HepG2 (cell line): ENCODE measurements around the gene SLC23A3. TPM values are rescaled to one million over a fixed set of nuclear protein-coding genes. Genes with fewer than 3 reads are reported as not detected.

ENCODE experiments used
- CCDC6 ChIP-seq: sonication (generic); formaldehyde crosslinking; IDR thresholded peaks from 2 replicates; pipeline ENCODE4 v1.8.1; 2022; ENCODE audit warnings: mild to moderate bottlenecking, missing genetic modification reagents, moderate library complexity
- DPF2 ChIP-seq: sonication (generic); formaldehyde crosslinking; IDR thresholded peaks from 2 replicates; pipeline ENCODE4 v1.4.0; 2020; ENCODE audit warnings: mild to moderate bottlenecking, low read depth, missing genetic modification reagents, borderline replicate concordance
- EED ChIP-seq: sonication (generic); formaldehyde crosslinking; IDR thresholded peaks from 2 replicates; pipeline ENCODE4 v1.5.0; 2020; ENCODE audit warnings: mild to moderate bottlenecking, missing genetic modification reagents
- ELF4 ChIP-seq: sonication (generic); formaldehyde crosslinking; IDR thresholded peaks from 2 replicates; pipeline ENCODE4 v1.5.0; 2020; ENCODE audit warnings: missing genetic modification reagents, mild to moderate bottlenecking, moderate library complexity, borderline replicate concordance
- FOXC1 ChIP-seq: sonication (generic); formaldehyde crosslinking; IDR thresholded peaks from 2 replicates; pipeline ENCODE4 v1.8.0; 2022; ENCODE audit warnings: mild to moderate bottlenecking, missing genetic modification reagents, borderline replicate concordance
- HIVEP1 ChIP-seq: sonication (generic); formaldehyde crosslinking; IDR thresholded peaks from 2 replicates; pipeline ENCODE4 v1.4.0; 2020; ENCODE audit warnings: mild to moderate bottlenecking, missing genetic modification reagents
- IKZF4 ChIP-seq: sonication (generic); formaldehyde crosslinking; IDR thresholded peaks from 2 replicates; pipeline ENCODE4 v1.5.1; 2020; ENCODE audit warnings: borderline replicate concordance, mild to moderate bottlenecking, low read depth, missing genetic modification reagents; ENCODE audit errors: not compliant biosample characterization
- LCORL ChIP-seq, 2 experiments: fragments of 450-650 bp in 1 of 2; sonication (generic) in 1 of 2; formaldehyde crosslinking in 1 of 2; IDR thresholded peaks; 2 replicates each; pipeline versions ENCODE4 v1.5.0 to v1.6.1; 2017 to 2020; ENCODE audit warnings: antibody characterized with exemption in 1 of 2, missing genetic modification reagents in 1 of 2
- MTF1 ChIP-seq: sonication (generic); formaldehyde crosslinking; IDR thresholded peaks from 2 replicates; pipeline ENCODE4 v1.5.0; 2020; ENCODE audit warnings: missing genetic modification reagents
- NFE2L1 ChIP-seq: sonication (generic); formaldehyde crosslinking; IDR thresholded peaks from 2 replicates; pipeline ENCODE4 v1.4.0; 2020; ENCODE audit warnings: missing genetic modification reagents, mild to moderate bottlenecking, borderline replicate concordance
- PRPF4 ChIP-seq: fragments of 200-400 bp; formaldehyde crosslinking; IDR thresholded peaks from 2 replicates; pipeline ENCODE4 v1.6.1; 2016; ENCODE audit warnings: low read length, low read depth; ENCODE audit not compliant: poor library complexity, severe bottlenecking
- RBAK ChIP-seq: sonication (generic); formaldehyde crosslinking; IDR thresholded peaks from 2 replicates; pipeline ENCODE4 v1.5.1; 2020; ENCODE audit warnings: mild to moderate bottlenecking, missing genetic modification reagents
- RBFOX2 ChIP-seq: fragments of 200-400 bp; formaldehyde crosslinking; IDR thresholded peaks from 2 replicates; pipeline ENCODE4 v1.6.1; 2017; ENCODE audit warnings: low read depth, mild to moderate bottlenecking, low read length
- RBM39 ChIP-seq: fragments of 200-400 bp; formaldehyde crosslinking; IDR thresholded peaks from one replicate; pipeline ENCODE4 v1.6.1; 2018; ENCODE audit warnings: antibody characterized with exemption, mild to moderate bottlenecking, low read depth, low read length; ENCODE audit not compliant: poor library complexity, severe bottlenecking
- SATB2 ChIP-seq: sonication (generic); formaldehyde crosslinking; IDR thresholded peaks from 2 replicates; pipeline ENCODE4 v1.5.0; 2020; ENCODE audit warnings: missing genetic modification reagents
- ZNF329 ChIP-seq: sonication (generic); formaldehyde crosslinking; IDR thresholded peaks from 2 replicates; pipeline ENCODE4 v1.9.0; 2021; ENCODE audit warnings: low read depth, mild to moderate bottlenecking, missing genetic modification reagents
- ZNF367 ChIP-seq: sonication (generic); formaldehyde crosslinking; IDR thresholded peaks from 2 replicates; pipeline ENCODE4 v1.4.0; 2020; ENCODE audit warnings: missing genetic modification reagents, borderline replicate concordance
- polyA plus RNA-seq, 8 experiments: library from polyadenylated mRNA; depleted of rRNA in 3 of 8; stranded (reverse) in 7 of 8; unstranded in 1 of 8; fragments of >200 nt; fragmentation: Illumina TruSeq in 4 of 8; extraction: Trizol in 4 of 8; gene quantifications; 2 replicates each; pipeline versions ENCODE4 v1.2.1 to v1.2.3, GENCODE V29; 2011 to 2016; ENCODE audit warnings: low read depth in 4 of 8, missing spikeins in 1 of 8, mixed read lengths in 1 of 8; ENCODE audit not compliant: insufficient read depth in 1 of 8
- total RNA-seq, 5 experiments: library from RNA; depleted of rRNA; stranded (reverse); fragments of >200 nt; fragmentation: Illumina TruSeq; extraction: Trizol; gene quantifications; 2 replicates each; pipeline ENCODE4 v1.2.3, GENCODE V29; 2016; ENCODE audit warnings: low read depth in 1 of 5
- TF ChIP-seq, protein P1 (sequence below): sonication (generic); formaldehyde crosslinking; IDR thresholded peaks from 2 replicates; pipeline ENCODE4 v1.8.0; 2022; ENCODE audit warnings: missing genetic modification reagents, mild to moderate bottlenecking, borderline replicate concordance
- TF ChIP-seq, protein P2 (sequence below): IDR thresholded peaks from 2 replicates; pipeline ENCODE4 v1.6.1; 2016; ENCODE audit warnings: low read depth
- TF ChIP-seq, protein P3 (sequence below): sonication (generic); formaldehyde crosslinking; IDR thresholded peaks from 2 replicates; pipeline ENCODE4 v1.5.0; 2020; ENCODE audit warnings: missing genetic modification reagents
- TF ChIP-seq, protein P4 (sequence below): IDR thresholded peaks from 2 replicates; pipeline ENCODE4 v1.6.1; 2016; ENCODE audit warnings: control low read depth

The SLC23A3 gene
- total and polyA plus RNA-seq, 2 of the 13 experiments (the other 11 are each of a cell fraction or from before 2014, with no cell fraction given), result 0.38 to 0.78 TPM

DNA sequence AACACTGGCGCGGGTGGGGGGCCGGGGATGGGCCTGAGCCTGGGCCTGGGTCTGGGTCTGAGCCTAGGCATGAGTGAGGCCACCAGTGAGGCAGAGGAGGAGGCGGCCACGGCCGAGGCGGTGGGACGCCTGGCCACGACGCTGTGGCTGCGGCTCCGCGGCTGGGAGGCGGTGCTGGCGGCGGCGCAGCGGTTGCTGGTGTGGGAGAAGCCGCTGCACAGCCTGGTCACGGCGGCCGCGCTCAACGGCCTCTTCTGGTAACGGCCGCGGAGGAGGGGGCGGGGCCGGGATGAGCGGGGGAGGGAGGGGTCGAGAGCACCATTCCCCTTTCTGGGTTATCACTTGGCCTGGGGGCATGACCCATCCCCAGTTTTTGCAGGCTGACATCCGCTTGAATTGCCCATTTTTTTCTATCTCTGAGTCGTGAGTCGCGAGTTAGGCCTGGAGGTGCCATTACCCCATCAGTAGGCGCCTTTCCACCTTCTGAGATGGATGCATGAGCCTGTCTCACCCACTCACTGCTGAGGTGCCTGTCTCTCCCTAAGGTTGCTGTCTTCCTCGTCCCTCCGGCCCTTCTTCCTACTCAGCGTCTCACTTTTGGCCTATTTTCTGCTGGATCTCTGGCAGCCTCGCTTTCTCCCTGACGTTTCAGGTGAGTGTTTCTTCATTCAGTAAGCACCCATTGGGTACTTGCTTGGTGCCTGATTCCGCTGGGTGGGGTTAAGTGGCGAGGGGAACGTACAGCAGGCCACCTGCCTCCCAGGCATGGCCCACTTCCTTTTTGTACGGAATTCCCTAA is 8.7 kb upstream of the SLC23A3 start (continued):
- peak; percentile 17; the same call in 1 of the 2 replicates for TF ChIP-seq CCDC6 (CRISPR knock-in tag)
- TF ChIP-seq ZNF329, result no peak
- no peak for TF ChIP-seq NFE2L1 (CRISPR knock-in tag)
- TF ChIP-seq FOXC1 (CRISPR knock-in tag), result no peak
- no peak for TF ChIP-seq ZNF367 (CRISPR knock-in tag)
- TF ChIP-seq, protein P1, sequence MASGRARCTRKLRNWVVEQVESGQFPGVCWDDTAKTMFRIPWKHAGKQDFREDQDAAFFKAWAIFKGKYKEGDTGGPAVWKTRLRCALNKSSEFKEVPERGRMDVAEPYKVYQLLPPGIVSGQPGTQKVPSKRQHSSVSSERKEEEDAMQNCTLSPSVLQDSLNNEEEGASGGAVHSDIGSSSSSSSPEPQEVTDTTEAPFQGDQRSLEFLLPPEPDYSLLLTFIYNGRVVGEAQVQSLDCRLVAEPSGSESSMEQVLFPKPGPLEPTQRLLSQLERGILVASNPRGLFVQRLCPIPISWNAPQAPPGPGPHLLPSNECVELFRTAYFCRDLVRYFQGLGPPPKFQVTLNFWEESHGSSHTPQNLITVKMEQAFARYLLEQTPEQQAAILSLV (CRISPR knock-in tag), result no peak
- TF ChIP-seq, protein P2, sequence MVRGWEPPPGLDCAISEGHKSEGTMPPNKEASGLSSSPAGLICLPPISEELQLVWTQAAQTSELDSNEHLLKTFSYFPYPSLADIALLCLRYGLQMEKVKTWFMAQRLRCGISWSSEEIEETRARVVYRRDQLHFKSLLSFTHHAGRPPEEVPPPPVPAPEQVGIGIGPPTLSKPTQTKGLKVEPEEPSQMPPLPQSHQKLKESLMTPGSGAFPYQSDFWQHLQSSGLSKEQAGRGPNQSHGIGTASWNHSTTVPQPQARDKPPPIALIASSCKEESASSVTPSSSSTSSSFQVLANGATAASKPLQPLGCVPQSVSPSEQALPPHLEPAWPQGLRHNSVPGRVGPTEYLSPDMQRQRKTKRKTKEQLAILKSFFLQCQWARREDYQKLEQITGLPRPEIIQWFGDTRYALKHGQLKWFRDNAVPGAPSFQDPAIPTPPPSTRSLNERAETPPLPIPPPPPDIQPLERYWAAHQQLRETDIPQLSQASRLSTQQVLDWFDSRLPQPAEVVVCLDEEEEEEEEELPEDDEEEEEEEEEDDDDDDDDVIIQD, result no peak
- no peak for TF ChIP-seq PRPF4
- TF ChIP-seq RBFOX2, result peak; percentile 44
- TF ChIP-seq HIVEP1 (CRISPR knock-in tag), result no peak
- no peak for TF ChIP-seq SATB2 (CRISPR knock-in tag)
- no peak for TF ChIP-seq LCORL (IDR thresholded peaks at IDR 0.05)
- TF ChIP-seq LCORL (CRISPR knock-in tag; IDR thresholded peaks at IDR 0.05), result no peak
- TF ChIP-seq MTF1, result no peak
- peak; percentile 7 for TF ChIP-seq RBM39
- TF ChIP-seq, protein P3, sequence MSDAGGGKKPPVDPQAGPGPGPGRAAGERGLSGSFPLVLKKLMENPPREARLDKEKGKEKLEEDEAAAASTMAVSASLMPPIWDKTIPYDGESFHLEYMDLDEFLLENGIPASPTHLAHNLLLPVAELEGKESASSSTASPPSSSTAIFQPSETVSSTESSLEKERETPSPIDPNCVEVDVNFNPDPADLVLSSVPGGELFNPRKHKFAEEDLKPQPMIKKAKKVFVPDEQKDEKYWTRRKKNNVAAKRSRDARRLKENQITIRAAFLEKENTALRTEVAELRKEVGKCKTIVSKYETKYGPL, result no peak
- no peak for TF ChIP-seq RBAK (CRISPR knock-in tag)
- TF ChIP-seq IKZF4 (CRISPR knock-in tag), result no peak
- TF ChIP-seq DPF2, result no peak
- no peak for TF ChIP-seq ELF4 (CRISPR knock-in tag)
- TF ChIP-seq, protein P4, sequence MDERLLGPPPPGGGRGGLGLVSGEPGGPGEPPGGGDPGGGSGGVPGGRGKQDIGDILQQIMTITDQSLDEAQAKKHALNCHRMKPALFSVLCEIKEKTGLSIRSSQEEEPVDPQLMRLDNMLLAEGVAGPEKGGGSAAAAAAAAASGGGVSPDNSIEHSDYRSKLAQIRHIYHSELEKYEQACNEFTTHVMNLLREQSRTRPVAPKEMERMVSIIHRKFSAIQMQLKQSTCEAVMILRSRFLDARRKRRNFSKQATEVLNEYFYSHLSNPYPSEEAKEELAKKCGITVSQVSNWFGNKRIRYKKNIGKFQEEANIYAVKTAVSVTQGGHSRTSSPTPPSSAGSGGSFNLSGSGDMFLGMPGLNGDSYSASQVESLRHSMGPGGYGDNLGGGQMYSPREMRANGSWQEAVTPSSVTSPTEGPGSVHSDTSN (CRISPR knock-in tag), result no peak
- TF ChIP-seq EED (CRISPR knock-in tag), result peak; percentile 39; the same call in 1 of the 2 replicates
